GM19324 (cell line): ENCODE data around the gene NFKBIE.
"Not testable (repeated sequence)": the region's sequence is repeated elsewhere in the genome, so short reads cannot be mapped to it uniquely, and the experiment has no call there.

Experiments
- ATAC-seq: cut with Tn5 transposase; IDR thresholded peaks from one replicate; pipeline ENCODE4 v1.9.1; 2021; ENCODE audit warnings: mild to moderate bottlenecking, moderate library complexity; ENCODE audit not compliant: unreplicated experiment, low FRiP score

The NFKBIE gene

GRCh38 chr6:44265007-44265721 is at the start of gene NFKBIE:
Gene NFKBIE, minus strand, starts transcription at chr6:44265551. Its CDS starts 205 bp downstream, at chr6:44265346.
- ATAC-seq, result peak; percentile 53

- not testable (repeated sequence) for ATAC-seq
Measured at GRCh38 chr6:44314657-44315056, 49.3 kb upstream of the NFKBIE start.

GRCh38 chr6:44312901-44313788 is 47.8 kb upstream of the NFKBIE start, which contains the start of gene AARS2:
Gene AARS2, minus strand, starts transcription at chr6:44313347. Its CDS starts 24 bp downstream, at chr6:44313323.
- peak; percentile 81 for ATAC-seq

GRCh38 chr6:44311767-44312166 is 46.4 kb upstream of the NFKBIE start:
- ATAC-seq, result no peak

- ATAC-seq, result no peak
Measured at GRCh38 chr6:44311304-44311703, 46.0 kb upstream of the NFKBIE start.

GRCh38 chr6:44310241-44310640 is 44.9 kb upstream of the NFKBIE start:
- no peak for ATAC-seq

- ATAC-seq, result no peak
Measured at GRCh38 chr6:44309631-44310030, 44.3 kb upstream of the NFKBIE start.

- no peak for ATAC-seq
Measured at GRCh38 chr6:44309092-44309491, 43.7 kb upstream of the NFKBIE start.

- ATAC-seq, result no peak
Measured at GRCh38 chr6:44307217-44307616, 41.9 kb upstream of the NFKBIE start.

- no peak for ATAC-seq
Measured at GRCh38 chr6:44306710-44307109, 41.4 kb upstream of the NFKBIE start.

- ATAC-seq, result no peak
Measured at GRCh38 chr6:44305200-44305725, 39.9 kb upstream of the NFKBIE start.

GRCh38 chr6:44304282-44305199 is 39.2 kb upstream of the NFKBIE start:
- no peak for ATAC-seq

- no peak for ATAC-seq
Measured at GRCh38 chr6:44303842-44304241, 38.5 kb upstream of the NFKBIE start.

GRCh38 chr6:44302856-44303255 is 37.5 kb upstream of the NFKBIE start:
- ATAC-seq, result no peak

GRCh38 chr6:44301782-44302564 is 36.6 kb upstream of the NFKBIE start:
- no peak for ATAC-seq

- ATAC-seq, result no peak
Measured at GRCh38 chr6:44301106-44301505, 35.8 kb upstream of the NFKBIE start.

- no peak for ATAC-seq
Measured at GRCh38 chr6:44300292-44300823, 35.0 kb upstream of the NFKBIE start.

- no peak for ATAC-seq
Measured at GRCh38 chr6:44298864-44299263, 33.5 kb upstream of the NFKBIE start.
